ENCODE measurements around the gene NLRP1.

Gene NLRP1

DNA sequence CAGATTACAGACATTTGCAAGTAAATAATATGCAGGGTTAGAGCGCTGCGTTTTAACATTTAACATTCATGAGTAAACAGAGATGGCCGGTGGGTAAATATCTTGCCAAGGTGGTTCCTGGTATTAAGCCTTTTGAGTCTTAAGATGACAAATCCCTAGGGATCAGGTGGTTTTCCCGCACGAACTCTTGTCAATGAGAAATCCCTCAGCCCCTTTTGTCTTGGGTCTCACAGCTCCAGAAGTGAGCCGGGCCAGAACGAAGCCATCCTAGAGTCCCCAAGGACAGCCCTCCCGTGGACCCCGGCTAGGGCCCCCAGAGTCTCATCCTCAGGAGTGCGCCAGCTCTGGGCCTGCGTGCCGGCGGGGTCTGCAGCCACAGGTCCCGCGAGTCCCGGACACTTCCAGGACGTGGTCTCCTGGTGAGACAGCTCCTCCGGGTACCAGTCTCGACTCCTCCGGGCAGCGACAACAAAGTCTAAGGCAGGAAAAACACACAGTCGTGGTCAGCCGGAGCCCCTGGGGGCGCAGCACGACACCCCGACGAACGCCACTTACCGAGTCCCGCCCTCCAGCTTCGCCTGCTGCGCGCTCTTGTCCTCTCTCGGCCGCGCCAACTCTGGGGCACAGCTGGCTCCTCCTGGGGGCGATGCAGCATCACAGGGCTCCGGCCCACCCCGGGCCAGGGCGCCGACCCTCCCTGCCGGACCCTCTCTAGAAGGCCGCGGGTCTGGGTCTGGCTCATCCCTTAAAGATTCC, 84.7 kb downstream of the NLRP1 start:
- no peaks in the 10 kb centered on the region for H3K9me3 ChIP-seq (ENCODE audit: control insufficient read depth, low read length)
- H3K4me1 ChIP-seq (ENCODE audit: control insufficient read depth, insufficient read depth, low read length, poor library complexity, severe bottlenecking): peaks cover 4% of the 10 kb centered on the region
- H3K4me3 ChIP-seq (ENCODE audit: extremely low read depth, insufficient read depth, low read length, poor library complexity, severe bottlenecking): peak overlapping the region; percentile 58
- WGBS, 2 experiments (ENCODE audit: insufficient coverage in 2 of 2): 8 to 17% methylated on average over 36 to 38 of the region's 44 CpGs
- peaks cover 4% of the 10 kb centered on the region for H3K36me3 ChIP-seq (ENCODE audit: control insufficient read depth, insufficient read depth, low read length)
- H3K27ac ChIP-seq (ENCODE audit: low read depth, low read length, severe bottlenecking): no peak overlapping the region

DNA sequence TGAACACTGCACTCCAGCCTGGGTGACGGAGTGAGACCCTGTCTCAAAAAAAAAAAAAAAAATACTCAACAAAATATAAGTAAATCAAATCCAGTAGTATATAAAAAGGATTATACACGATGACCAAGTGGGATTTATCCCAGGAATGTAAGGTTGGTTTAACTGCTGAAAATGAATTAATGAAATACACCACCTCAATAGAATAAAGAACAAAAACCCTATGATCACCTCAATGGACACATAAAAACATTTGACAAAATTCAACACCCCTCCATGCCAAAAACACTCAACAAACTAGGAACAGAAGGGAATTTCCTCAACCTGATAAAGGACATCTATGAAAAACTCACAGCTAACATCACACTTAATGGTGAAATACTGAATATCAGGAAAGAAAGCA, 91.3 kb downstream of the NLRP1 start:
- Histone ChIP-seq H3K9me3 (ENCODE audit: control insufficient read depth, low read length) (peaks cover 16% of the 10 kb centered on the region), H3K36me3 (ENCODE audit: control insufficient read depth, insufficient read depth, low read length) (peaks cover 30% of the 10 kb centered on the region)
- no CpG with 5 or more reads among the region's 2 CpGs for WGBS, 2 experiments (ENCODE audit: insufficient coverage in 2 of 2)

DNA sequence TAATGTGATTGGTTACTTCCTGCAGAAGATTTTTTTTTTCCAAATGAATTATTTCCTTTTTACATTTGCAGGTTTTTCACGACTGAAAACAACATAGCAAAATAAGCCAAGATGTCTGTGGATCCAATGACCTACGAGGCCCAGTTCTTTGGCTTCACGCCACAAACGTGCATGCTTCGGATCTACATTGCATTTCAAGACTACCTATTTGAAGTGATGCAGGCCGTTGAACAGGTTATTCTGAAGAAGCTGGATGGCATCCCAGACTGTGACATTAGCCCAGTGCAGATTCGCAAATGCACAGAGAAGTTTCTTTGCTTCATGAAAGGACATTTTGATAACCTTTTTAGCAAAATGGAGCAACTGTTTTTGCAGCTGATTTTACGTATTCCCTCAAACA, 95.6 kb downstream of the NLRP1 start:
- peaks cover 15% of the 10 kb centered on the region for H3K9me3 ChIP-seq (ENCODE audit: control insufficient read depth, low read length)
- no peak overlapping the region for H3K4me3 ChIP-seq (ENCODE audit: extremely low read depth, insufficient read depth, low read length, poor library complexity, severe bottlenecking)
- 95 to 96% methylated on average over 7 to 8 of the region's 8 CpGs for WGBS, 2 experiments (ENCODE audit: insufficient coverage in 2 of 2)
- peaks cover 8% of the 10 kb centered on the region for H3K4me1 ChIP-seq (ENCODE audit: control insufficient read depth, insufficient read depth, low read length, poor library complexity, severe bottlenecking)
- H3K36me3 ChIP-seq (ENCODE audit: control insufficient read depth, insufficient read depth, low read length): peaks cover 48% of the 10 kb centered on the region
- H3K27ac ChIP-seq (ENCODE audit: low read depth, low read length, severe bottlenecking): no peak overlapping the region

More for the DNA sequence above, 91.3 kb downstream of the NLRP1 start:
- H3K4me3 ChIP-seq (ENCODE audit: extremely low read depth, insufficient read depth, low read length, poor library complexity, severe bottlenecking): no peak overlapping the region
- no peak overlapping the region for H3K27ac ChIP-seq (ENCODE audit: low read depth, low read length, severe bottlenecking)
- H3K4me1 ChIP-seq (ENCODE audit: control insufficient read depth, insufficient read depth, low read length, poor library complexity, severe bottlenecking): no peaks in the 10 kb centered on the region

DNA sequence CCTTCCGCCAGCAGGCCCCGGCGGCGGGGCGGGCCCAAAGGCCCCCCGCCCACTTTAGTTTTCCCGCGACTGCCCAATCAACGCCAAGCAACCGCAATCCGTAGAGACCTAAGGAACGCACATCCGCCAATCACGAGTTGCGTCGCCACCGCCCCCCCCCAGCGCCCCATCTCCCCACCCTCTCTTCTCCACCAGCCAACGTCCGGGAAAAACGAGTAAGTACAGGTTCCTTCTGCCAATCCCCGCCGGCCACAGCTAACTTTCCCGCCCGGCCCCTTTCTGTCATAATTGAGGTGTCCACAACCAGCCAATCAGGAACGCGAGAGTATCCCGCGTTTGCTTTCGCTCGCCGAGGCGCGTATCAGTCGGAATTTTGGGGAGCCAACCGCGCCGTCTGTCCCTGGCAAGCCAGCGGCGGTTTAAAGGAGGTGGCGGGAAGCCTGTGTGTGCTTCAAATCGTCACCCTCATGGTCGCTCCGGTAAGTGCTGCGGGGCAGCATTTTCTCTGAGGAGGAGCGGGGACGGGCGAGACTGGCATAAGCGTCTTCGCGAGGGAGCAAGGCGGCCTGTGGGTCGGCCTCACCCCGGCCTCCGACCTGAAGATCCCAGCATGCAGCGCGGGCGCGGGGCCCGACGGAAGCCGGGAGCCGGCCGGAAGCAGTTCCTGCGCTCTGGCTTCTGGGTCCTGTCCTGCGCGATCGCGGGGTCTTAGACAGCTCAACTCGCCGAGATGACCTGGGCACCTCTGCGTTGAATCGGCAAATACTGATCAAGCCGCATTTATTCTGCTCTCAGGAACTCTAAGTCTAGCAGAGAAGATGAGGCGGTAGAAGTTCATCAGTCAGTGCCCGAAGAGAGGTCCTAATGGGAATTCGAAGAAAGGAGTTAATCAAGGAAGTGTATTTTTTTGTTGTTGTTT, 97.8 kb downstream of the NLRP1 start, which contains the start of gene MIS12:
Gene MIS12 (plus strand): TSS at position 361 of the 919 bp plus-strand sequence. CDS start 2,297 bp downstream, outside the sequence.
- WGBS, 2 experiments (ENCODE audit: insufficient coverage in 2 of 2): 0% methylated on average over 62 to 64 of the region's 77 CpGs

DNA sequence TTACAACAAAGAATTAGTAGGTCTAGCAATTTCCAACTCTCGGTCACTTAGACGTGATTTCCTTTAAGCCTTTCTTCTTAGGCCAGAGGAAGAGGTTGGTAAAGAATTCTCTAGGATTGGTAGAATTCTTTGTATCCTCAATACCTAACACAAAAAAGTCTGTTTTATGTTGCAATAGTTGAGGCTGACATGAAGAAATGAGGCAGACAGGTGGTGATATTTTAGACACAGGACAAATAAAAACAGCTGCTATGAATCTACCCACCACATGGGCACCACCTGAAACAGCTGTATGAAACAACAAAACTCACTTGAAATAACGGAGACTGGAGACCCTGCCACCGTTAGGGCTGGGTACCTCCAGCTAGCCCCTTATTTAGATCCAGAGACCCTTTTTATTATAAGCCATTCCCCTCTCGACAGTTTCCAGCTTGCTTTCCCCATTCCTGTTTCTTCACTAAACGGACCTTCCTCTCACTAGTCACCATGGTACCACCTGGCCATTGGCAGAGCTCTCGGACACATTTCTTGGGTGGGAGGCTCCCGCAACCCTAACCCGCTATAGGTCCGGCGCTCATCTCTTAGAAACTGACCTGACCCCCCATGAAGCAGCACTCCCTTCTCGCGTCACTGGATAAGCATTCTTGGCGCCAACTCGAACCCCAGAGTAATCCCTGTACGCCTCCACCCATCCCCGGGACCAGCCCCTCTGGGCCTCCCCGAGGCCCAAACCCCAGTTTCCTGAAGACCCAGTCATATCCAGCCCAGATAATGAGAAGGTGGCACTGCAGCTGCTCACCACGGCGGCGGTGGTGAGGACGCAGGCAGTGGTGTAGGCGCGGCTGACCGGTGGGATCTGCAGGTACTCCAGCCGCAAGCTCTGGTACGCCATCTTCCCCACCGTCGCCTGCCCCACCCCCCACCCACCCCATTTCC, 98.8 kb downstream of the NLRP1 start, which contains the start of gene DERL2:
Gene DERL2 (minus strand): TSS at position 909 of the 936 bp plus-strand sequence. CDS start 17 bp downstream, at position 892.
- Histone ChIP-seq H3K4me3 (ENCODE audit: extremely low read depth, insufficient read depth, low read length, poor library complexity, severe bottlenecking) (peak within 1 kb of the TSS; percentile 98), H3K9me3 (ENCODE audit: control insufficient read depth, low read length) (no peaks in the 10 kb centered on the region), H3K27ac (ENCODE audit: low read depth, low read length, severe bottlenecking) (peak within 1 kb of the TSS; percentile 100), H3K36me3 (ENCODE audit: control insufficient read depth, insufficient read depth, low read length) (peaks cover 75% of the 10 kb centered on the region), H3K4me1 (ENCODE audit: control insufficient read depth, insufficient read depth, low read length, poor library complexity, severe bottlenecking) (peaks cover 8% of the 10 kb centered on the region)
- 1% methylated on average over 19 to 25 of the region's 29 CpGs for WGBS, 2 experiments (ENCODE audit: insufficient coverage in 2 of 2)

More for the DNA sequence above, 97.8 kb downstream of the NLRP1 start, which contains the start of gene MIS12:
- H3K36me3 ChIP-seq (ENCODE audit: control insufficient read depth, insufficient read depth, low read length): peaks cover 70% of the 10 kb centered on the region
- H3K27ac ChIP-seq (ENCODE audit: low read depth, low read length, severe bottlenecking): peak within 1 kb of the TSS; percentile 100
- peak within 1 kb of the TSS; percentile 98 for H3K4me3 ChIP-seq (ENCODE audit: extremely low read depth, insufficient read depth, low read length, poor library complexity, severe bottlenecking)
- no peaks in the 10 kb centered on the region for H3K9me3 ChIP-seq (ENCODE audit: control insufficient read depth, low read length)
- peaks cover 8% of the 10 kb centered on the region for H3K4me1 ChIP-seq (ENCODE audit: control insufficient read depth, insufficient read depth, low read length, poor library complexity, severe bottlenecking)

DNA sequence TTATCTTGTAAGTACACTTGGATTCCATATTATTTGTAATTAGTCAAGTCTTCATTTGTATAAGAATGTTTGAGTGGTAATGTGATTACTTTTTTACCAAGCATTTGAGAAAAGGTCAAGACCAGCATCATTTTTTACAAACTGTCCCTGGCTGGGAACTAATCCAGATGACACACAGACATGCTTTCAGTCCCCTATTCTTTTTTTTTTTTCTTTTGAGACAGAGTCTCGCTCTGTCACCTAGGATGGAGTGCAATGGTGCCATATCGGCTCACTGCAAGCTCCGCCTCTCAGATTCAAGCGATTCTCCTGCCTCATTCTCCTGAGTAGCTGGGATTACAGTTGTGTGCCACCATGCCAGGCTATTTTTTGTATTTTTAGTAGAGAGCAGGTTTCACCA, 102.9 kb downstream of the NLRP1 start:
- Histone ChIP-seq H3K4me3 (ENCODE audit: extremely low read depth, insufficient read depth, low read length, poor library complexity, severe bottlenecking) (no peak overlapping the region), H3K4me1 (ENCODE audit: control insufficient read depth, insufficient read depth, low read length, poor library complexity, severe bottlenecking) (peaks cover 5% of the 10 kb centered on the region), H3K27ac (ENCODE audit: low read depth, low read length, severe bottlenecking) (no peak overlapping the region), H3K36me3 (ENCODE audit: control insufficient read depth, insufficient read depth, low read length) (peaks cover 82% of the 10 kb centered on the region), H3K9me3 (ENCODE audit: control insufficient read depth, low read length) (no peaks in the 10 kb centered on the region)
- 83 to 90% methylated on average over 2 of the region's 4 CpGs for WGBS, 2 experiments (ENCODE audit: insufficient coverage in 2 of 2)

DNA sequence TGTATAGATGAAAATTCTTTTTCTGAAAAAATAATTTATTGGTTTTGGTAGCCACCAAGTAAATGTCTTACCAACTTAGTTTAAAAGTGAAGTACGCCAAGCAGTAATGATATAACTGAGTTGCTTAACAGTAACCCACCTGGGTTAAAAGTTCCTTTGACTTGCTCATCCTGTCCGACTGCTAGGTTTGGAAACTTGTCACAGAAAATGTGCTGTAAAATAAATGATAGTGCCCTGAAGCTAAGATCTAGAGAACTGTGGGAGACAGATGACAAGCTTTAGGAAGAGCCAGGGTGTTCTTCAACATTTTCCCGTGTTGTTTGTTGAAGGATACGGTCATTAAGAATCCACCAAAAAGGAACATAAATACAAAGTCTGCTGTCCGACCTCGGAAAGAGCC, 103.3 kb downstream of the NLRP1 start:
- peaks cover 5% of the 10 kb centered on the region for H3K4me1 ChIP-seq (ENCODE audit: control insufficient read depth, insufficient read depth, low read length, poor library complexity, severe bottlenecking)
- H3K9me3 ChIP-seq (ENCODE audit: control insufficient read depth, low read length): no peaks in the 10 kb centered on the region
- H3K27ac ChIP-seq (ENCODE audit: low read depth, low read length, severe bottlenecking): no peak overlapping the region
- H3K36me3 ChIP-seq (ENCODE audit: control insufficient read depth, insufficient read depth, low read length): peaks cover 87% of the 10 kb centered on the region
- 96% methylated on average over 4 of the region's 6 CpGs for WGBS, 2 experiments (ENCODE audit: insufficient coverage in 2 of 2)
- H3K4me3 ChIP-seq (ENCODE audit: extremely low read depth, insufficient read depth, low read length, poor library complexity, severe bottlenecking): no peak overlapping the region

DNA sequence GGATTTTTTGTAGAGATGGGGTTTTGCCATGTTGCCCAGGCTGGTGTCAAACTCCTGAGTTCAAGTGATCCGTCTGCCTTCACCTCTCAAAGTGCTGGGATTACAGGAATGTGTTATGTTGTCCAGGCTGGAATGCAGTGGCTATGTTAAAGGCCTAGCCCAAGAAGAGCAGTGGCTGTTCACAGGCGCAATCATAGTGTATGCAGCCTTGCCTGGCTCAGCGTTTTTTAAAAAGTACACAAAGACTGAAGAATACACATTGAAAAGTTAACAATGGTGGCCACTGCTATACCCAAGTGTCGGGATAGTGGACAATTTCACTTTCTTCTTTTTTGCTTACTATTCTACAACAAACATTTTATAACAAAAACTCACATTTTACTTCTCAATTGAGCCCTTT, 105.3 kb downstream of the NLRP1 start:
- H3K4me3 ChIP-seq (ENCODE audit: extremely low read depth, insufficient read depth, low read length, poor library complexity, severe bottlenecking): no peak overlapping the region
- no peaks in the 10 kb centered on the region for H3K9me3 ChIP-seq (ENCODE audit: control insufficient read depth, low read length)
- H3K27ac ChIP-seq (ENCODE audit: low read depth, low read length, severe bottlenecking): no peak overlapping the region
- 88 to 100% methylated on average over 4 of the region's 4 CpGs for WGBS, 2 experiments (ENCODE audit: insufficient coverage in 2 of 2)
- H3K36me3 ChIP-seq (ENCODE audit: control insufficient read depth, insufficient read depth, low read length): peaks cover 96% of the 10 kb centered on the region
- H3K4me1 ChIP-seq (ENCODE audit: control insufficient read depth, insufficient read depth, low read length, poor library complexity, severe bottlenecking): no peaks in the 10 kb centered on the region

DNA sequence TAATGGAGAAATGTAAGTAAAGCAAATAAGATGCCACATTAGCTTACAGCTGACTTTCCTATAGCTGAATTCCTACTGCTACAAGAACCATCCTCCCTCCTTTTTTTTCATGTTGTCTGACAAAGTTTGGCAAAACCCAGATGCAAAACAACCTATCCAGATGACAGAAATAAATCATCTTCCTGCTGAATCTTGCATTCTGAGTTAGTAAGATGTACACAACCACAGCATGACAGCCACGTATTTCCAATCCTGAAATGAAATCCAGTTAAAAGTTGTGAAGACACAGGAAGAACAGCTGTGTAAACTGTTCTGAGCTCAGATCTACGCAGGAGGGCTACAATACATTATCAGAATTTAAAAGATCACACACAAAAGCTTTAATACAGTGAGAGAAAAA, 110.4 kb downstream of the NLRP1 start:
- no peak overlapping the region for H3K27ac ChIP-seq (ENCODE audit: low read depth, low read length, severe bottlenecking)
- H3K4me1 ChIP-seq (ENCODE audit: control insufficient read depth, insufficient read depth, low read length, poor library complexity, severe bottlenecking): no peaks in the 10 kb centered on the region
- no peak overlapping the region for H3K4me3 ChIP-seq (ENCODE audit: extremely low read depth, insufficient read depth, low read length, poor library complexity, severe bottlenecking)
- peaks cover 67% of the 10 kb centered on the region for H3K36me3 ChIP-seq (ENCODE audit: control insufficient read depth, insufficient read depth, low read length)
- H3K9me3 ChIP-seq (ENCODE audit: control insufficient read depth, low read length): no peaks in the 10 kb centered on the region
- WGBS, 2 experiments (ENCODE audit: insufficient coverage in 2 of 2): 60% methylated on average over 1 of the region's 2 CpGs; no CpG with 5 or more reads in 1 of the 2 experiments

DNA sequence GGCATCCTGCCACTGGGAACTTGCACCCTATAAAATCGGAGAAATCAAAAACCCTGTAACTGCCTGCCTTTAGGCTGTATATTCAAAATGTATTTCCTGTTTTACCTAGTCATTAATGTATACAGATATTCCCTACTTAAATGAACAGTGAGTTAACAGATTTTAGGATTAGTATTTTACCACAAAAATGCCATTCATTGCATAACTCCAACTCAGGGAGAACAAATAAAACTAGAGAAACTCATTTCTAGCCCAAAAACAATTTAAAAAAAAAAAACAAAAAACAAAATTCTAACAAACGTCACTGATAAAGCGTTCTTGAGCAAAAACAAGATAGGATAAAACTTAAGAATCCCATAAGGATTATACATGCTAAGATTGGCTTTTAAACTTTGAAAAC, 111.8 kb downstream of the NLRP1 start:
- Histone ChIP-seq H3K4me1 (ENCODE audit: control insufficient read depth, insufficient read depth, low read length, poor library complexity, severe bottlenecking) (no peaks in the 10 kb centered on the region), H3K36me3 (ENCODE audit: control insufficient read depth, insufficient read depth, low read length) (peaks cover 53% of the 10 kb centered on the region), H3K27ac (ENCODE audit: low read depth, low read length, severe bottlenecking) (no peak overlapping the region), H3K4me3 (ENCODE audit: extremely low read depth, insufficient read depth, low read length, poor library complexity, severe bottlenecking) (no peak overlapping the region), H3K9me3 (ENCODE audit: control insufficient read depth, low read length) (no peaks in the 10 kb centered on the region)
- no CpG with 5 or more reads among the region's 3 CpGs for WGBS, 2 experiments (ENCODE audit: insufficient coverage in 2 of 2)
